ENCODE results near the gene SNAP23. TPM values are rescaled to one million over a fixed set of nuclear protein-coding genes. Genes with fewer than 3 reads are reported as not detected.

The SNAP23 gene
- total and polyA plus RNA-seq, 7 donors = 43.8 to 107 (median 67.0) TPM

- no peak for DNase-seq
- no peak overlapping the region for H3K4me3 ChIP-seq
- H3K27ac ChIP-seq = no peak overlapping the region
- 82 to 87% methylated on average over 3 of the region's 3 CpGs for WGBS, 2 donors
- TF ChIP-seq POLR2AphosphoS5 (IDR thresholded peaks at IDR 0.05) (no peak), CTCF (IDR thresholded peaks at IDR 0.05) (no peak), POLR2A (IDR thresholded peaks at IDR 0.05) (no peak), EP300 (IDR thresholded peaks at IDR 0.05) (no peak)
- no peaks in the 10 kb centered on the region for H3K27me3 ChIP-seq
- H3K4me1 ChIP-seq = no peaks in the 10 kb centered on the region
- H3K9me3 ChIP-seq = no peaks in the 10 kb centered on the region
- intact Hi-C loops (cut with DNase I) = no loop called here
- peaks cover 0 to 72% (median 4%) of the 10 kb centered on the region in 4 donors for H3K36me3 ChIP-seq
Observed at GRCh38 chr15:42528970-42529369, 33.5 kb downstream of the SNAP23 start.

- Histone ChIP-seq H3K36me3 (peaks cover 0 to 77% (median 3%) of the 10 kb centered on the region in 4 donors), H3K4me1 (no peaks in the 10 kb centered on the region), H3K27ac (no peak overlapping the region), H3K9me3 (no peaks in the 10 kb centered on the region), H3K27me3 (no peaks in the 10 kb centered on the region), H3K4me3 (no peak overlapping the region)
- no peak for TF ChIP-seq CTCF (IDR thresholded peaks at IDR 0.05)
- TF ChIP-seq EP300 (IDR thresholded peaks at IDR 0.05) = no peak
- TF ChIP-seq POLR2AphosphoS5 (IDR thresholded peaks at IDR 0.05) = no peak
- no peak for TF ChIP-seq POLR2A (IDR thresholded peaks at IDR 0.05)
- intact Hi-C loops (cut with DNase I) = no loop called here
- no peak for DNase-seq
- WGBS, 2 donors = 87 to 94% methylated on average over 1 of the region's 1 CpG
Observed at GRCh38 chr15:42533246-42533645, 37.8 kb downstream of the SNAP23 start.

GRCh38 chr15:42544853-42545629 lies 49.6 kb downstream of the SNAP23 start:
- Histone ChIP-seq H3K36me3 (peaks cover 6 to 51% (median 18%) of the 10 kb centered on the region in 4 donors), H3K27me3 (no peaks in the 10 kb centered on the region), H3K4me3 (no peak overlapping the region), H3K9me3 (no peaks in the 10 kb centered on the region), H3K27ac (no peak overlapping the region), H3K4me1 (peaks cover 0 to 26% (median 23%) of the 10 kb centered on the region in 4 donors)
- intact Hi-C loops (cut with DNase I) = loop anchor here (5.0 kb wide), 2 partner anchors 37 to 48 kb away; partner anchors contain the start of gene SNAP23
- TF ChIP-seq CTCF (IDR thresholded peaks at IDR 0.05) (no peak), EP300 (IDR thresholded peaks at IDR 0.05) (no peak), POLR2A (IDR thresholded peaks at IDR 0.05) (no peak), POLR2AphosphoS5 (IDR thresholded peaks at IDR 0.05) (no peak)
- 88 to 92% methylated on average over 4 of the region's 4 CpGs for WGBS, 2 donors
- no peak for DNase-seq

- TF ChIP-seq EP300 (IDR thresholded peaks at IDR 0.05) = no peak
- no peak for TF ChIP-seq POLR2AphosphoS5 (IDR thresholded peaks at IDR 0.05)
- no peak for TF ChIP-seq POLR2A (IDR thresholded peaks at IDR 0.05)
- no peak for TF ChIP-seq CTCF (IDR thresholded peaks at IDR 0.05)
- H3K36me3 ChIP-seq = peaks cover 6 to 28% (median 17%) of the 10 kb centered on the region in 4 donors
- H3K4me3 ChIP-seq = peak overlapping the region; percentile 72 to 94 (median 80)
- no peaks in the 10 kb centered on the region for H3K27me3 ChIP-seq
- intact Hi-C loops (cut with DNase I) = loop anchor here (2.0 to 5.0 kb wide), 3 partner anchors 34 to 103 kb away; partner anchors contain the start of gene SNAP23
- 1 to 9% methylated on average over 9 of the region's 9 CpGs for WGBS, 2 donors
- H3K4me1 ChIP-seq = peaks cover 0 to 26% (median 24%) of the 10 kb centered on the region in 4 donors
- DNase-seq = no peak
- no peaks in the 10 kb centered on the region for H3K9me3 ChIP-seq
- H3K27ac ChIP-seq = peak overlapping the region; percentile 89 to 97 (median 92)
Observed at GRCh38 chr15:42547918-42548248, 52.4 kb downstream of the SNAP23 start.

All from sigmoid colon (tissue), 7 donors.